ENCODE results near the gene VPS13C. TPM values are rescaled to one million over a fixed set of nuclear protein-coding genes. Genes with fewer than 3 reads are reported as not detected.

The VPS13C gene
- total and polyA plus RNA-seq, 10 donors, result 32.9 to 194 (median 147) TPM

DNA sequence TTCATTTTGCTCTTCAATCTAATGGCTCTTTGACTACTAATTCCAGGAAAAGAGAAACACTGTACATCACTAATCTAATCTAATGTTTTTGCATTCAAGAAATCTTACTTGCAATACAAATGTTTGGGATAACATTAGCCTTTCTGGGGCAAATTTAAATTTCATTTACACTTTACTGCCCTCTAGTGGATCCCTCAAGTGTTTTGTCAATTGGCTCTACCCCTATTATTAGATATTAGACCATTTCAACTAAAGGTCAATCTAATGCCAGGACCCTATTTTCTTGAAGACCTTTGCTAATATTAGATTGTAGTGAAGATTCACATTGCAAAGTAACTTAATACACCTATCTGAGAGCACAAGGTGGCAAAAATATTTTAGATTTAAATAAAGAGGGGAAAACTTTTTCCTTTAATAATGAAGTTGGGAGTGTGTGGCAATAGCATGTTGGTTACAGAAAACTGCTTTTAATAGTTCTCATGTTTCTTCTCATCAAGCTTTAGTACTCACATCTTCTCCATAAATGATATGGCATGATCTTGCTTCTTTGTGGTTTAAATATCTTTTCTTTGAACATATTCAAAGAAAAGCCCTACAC lies 11.6 kb upstream of the VPS13C start:
- Histone ChIP-seq H3K4me3 (no peak overlapping the region), H3K36me3 (no peaks in the 10 kb centered on the region), H3K27ac (no peak overlapping the region), H3K4me1 (peaks cover 12 to 26% (median 22%) of the 10 kb centered on the region in 6 donors), H3K9me3 (no peaks in the 10 kb centered on the region), H3K27me3 (replicated peaks in 1 of 7) (peaks cover 0 to 32% (median 7%) of the 10 kb centered on the region in 7 donors)
- no peak for DNase-seq
- TF ChIP-seq, protein P1, sequence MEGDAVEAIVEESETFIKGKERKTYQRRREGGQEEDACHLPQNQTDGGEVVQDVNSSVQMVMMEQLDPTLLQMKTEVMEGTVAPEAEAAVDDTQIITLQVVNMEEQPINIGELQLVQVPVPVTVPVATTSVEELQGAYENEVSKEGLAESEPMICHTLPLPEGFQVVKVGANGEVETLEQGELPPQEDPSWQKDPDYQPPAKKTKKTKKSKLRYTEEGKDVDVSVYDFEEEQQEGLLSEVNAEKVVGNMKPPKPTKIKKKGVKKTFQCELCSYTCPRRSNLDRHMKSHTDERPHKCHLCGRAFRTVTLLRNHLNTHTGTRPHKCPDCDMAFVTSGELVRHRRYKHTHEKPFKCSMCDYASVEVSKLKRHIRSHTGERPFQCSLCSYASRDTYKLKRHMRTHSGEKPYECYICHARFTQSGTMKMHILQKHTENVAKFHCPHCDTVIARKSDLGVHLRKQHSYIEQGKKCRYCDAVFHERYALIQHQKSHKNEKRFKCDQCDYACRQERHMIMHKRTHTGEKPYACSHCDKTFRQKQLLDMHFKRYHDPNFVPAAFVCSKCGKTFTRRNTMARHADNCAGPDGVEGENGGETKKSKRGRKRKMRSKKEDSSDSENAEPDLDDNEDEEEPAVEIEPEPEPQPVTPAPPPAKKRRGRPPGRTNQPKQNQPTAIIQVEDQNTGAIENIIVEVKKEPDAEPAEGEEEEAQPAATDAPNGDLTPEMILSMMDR (IDR thresholded peaks at IDR 0.05 in 8 of 11, conservative IDR thresholded peaks at IDR 0.05 in 3 of 11), result peak; percentile 27 to 79 (median 67)
- TF ChIP-seq POLR2AphosphoS5 (IDR thresholded peaks at IDR 0.05), result no peak
- TF ChIP-seq POLR2A (IDR thresholded peaks at IDR 0.05), result no peak
- intact Hi-C loops (cut with DNase I; ENCODE audit: low total_unique reads), result loop anchor here (10.0 kb wide), 1 partner anchor 207 kb away; no protein-coding TSS in a partner anchor

DNA sequence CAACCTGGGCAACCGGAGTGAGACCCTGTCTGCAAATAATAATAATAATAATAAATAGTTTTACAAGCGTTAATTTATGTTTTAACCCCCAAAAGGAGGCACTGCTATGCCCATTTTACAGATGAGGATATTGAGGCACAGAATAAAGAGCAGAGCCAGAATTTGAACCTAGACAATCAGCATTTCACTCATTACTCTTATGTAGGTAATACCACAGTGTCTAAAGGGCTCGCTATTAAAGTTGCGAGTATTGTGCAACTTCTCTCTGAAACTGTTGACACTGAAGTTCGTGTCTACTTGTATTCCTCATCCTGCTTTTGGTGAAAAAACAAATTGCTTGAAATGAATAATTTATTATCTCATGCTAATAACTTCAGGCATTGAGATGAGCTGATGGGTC lies 9.3 kb upstream of the VPS13C start:
- Histone ChIP-seq H3K27me3 (replicated peaks in 1 of 7) (peaks cover 0 to 44% (median 7%) of the 10 kb centered on the region in 7 donors), H3K36me3 (no peaks in the 10 kb centered on the region), H3K4me1 (peaks cover 18 to 36% (median 29%) of the 10 kb centered on the region in 6 donors), H3K4me3 (no peak overlapping the region), H3K27ac (no peak overlapping the region), H3K9me3 (no peaks in the 10 kb centered on the region)
- intact Hi-C loops (cut with DNase I; ENCODE audit: low total_unique reads), result no loop called here
- TF ChIP-seq, protein P1 (IDR thresholded peaks at IDR 0.05 in 8 of 11, conservative IDR thresholded peaks at IDR 0.05 in 3 of 11), result no peak
- TF ChIP-seq POLR2AphosphoS5 (IDR thresholded peaks at IDR 0.05), result no peak
- no peak for TF ChIP-seq POLR2A (IDR thresholded peaks at IDR 0.05)
- 68 to 88% (median 73%) methylated on average over 5 of the region's 5 CpGs for WGBS, 5 donors
- DNase-seq, result no peak

DNA sequence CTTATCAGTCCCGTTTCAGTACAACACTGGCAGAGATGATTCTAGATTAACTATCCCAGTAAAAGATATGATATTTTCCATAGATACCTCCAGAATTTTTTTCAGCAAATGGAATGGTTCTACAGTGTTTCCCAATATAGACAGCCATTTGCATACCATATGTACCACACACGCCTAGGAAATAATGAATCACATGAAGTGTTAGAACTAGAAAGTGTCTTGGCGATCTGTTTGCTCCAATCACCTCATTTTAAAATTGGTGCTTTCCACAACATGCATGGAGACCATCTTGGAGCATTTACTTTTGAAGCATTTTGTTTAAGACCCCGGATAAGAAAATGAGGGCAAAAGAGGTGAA lies 8.5 kb upstream of the VPS13C start:
- intact Hi-C loops (cut with DNase I; ENCODE audit: low total_unique reads), result no loop called here

More for the DNA sequence above, 8.5 kb upstream of the VPS13C start:
- H3K4me1 ChIP-seq, result peaks cover 18 to 36% (median 29%) of the 10 kb centered on the region in 6 donors
- peaks cover 0 to 44% (median 7%) of the 10 kb centered on the region in 7 donors for H3K27me3 ChIP-seq (replicated peaks in 1 of 7)
- 43 to 51% (median 46%) methylated on average over 4 of the region's 4 CpGs for WGBS, 5 donors
- DNase-seq, result no peak
- no peaks in the 10 kb centered on the region for H3K36me3 ChIP-seq
- TF ChIP-seq POLR2A (IDR thresholded peaks at IDR 0.05), result no peak
- no peak for TF ChIP-seq POLR2AphosphoS5 (IDR thresholded peaks at IDR 0.05)
- TF ChIP-seq, protein P1 (IDR thresholded peaks at IDR 0.05 in 8 of 11, conservative IDR thresholded peaks at IDR 0.05 in 3 of 11), result peak in 1 of 11 experiments; percentile 4
- no peaks in the 10 kb centered on the region for H3K9me3 ChIP-seq
- peak overlapping the region; percentile 36 to 87 (median 68) for H3K4me3 ChIP-seq
- peak overlapping the region in 5 of 8 donors; percentile 27 to 58 (median 43) for H3K27ac ChIP-seq

Measured in spleen (tissue), 11 donors.